Stimulated activated naive B cell treated with anti-CD40 and anti-IgM and Interleukin-4, amounts not matched to agents 10 μg/mL and 1 μg/mL and 100 μg/mL, for 72 hours (primary cell): ENCODE measurements around the gene IGFBP5.

Experiments used
- ATAC-seq, 2 donors: fragments of 150-1000 bp; cut with Tn5 transposase; replicated peaks; 2 replicates each; pipeline ENCODE4 v1.10.0; 2021; ENCODE audit warnings: moderate library complexity in 1 of 2
- DNase-seq: peaks from one replicate; pipeline ENCODE4 v3.0.0; 2021
- H3K27ac Mint-ChIP-seq: one replicate; pipeline ENCODE4 v1.8.0; 2022; ENCODE audit warnings: mild to moderate bottlenecking, mixed read lengths
- H3K27me3 Mint-ChIP-seq, 2 donors: one replicate each; pipeline ENCODE4 v1.8.0; 2022; ENCODE audit warnings: mixed read lengths in 2 of 2
- H3K36me3 Mint-ChIP-seq, 2 donors: one replicate each; pipeline ENCODE4 v1.8.0; 2022; ENCODE audit warnings: mixed read lengths in 2 of 2, mild to moderate bottlenecking in 1 of 2
- H3K4me1 Mint-ChIP-seq, 2 donors: one replicate each; pipeline ENCODE4 v1.8.0; 2022; ENCODE audit warnings: mixed read lengths in 2 of 2, mild to moderate bottlenecking in 1 of 2
- H3K4me3 Mint-ChIP-seq, 2 donors: one replicate each; pipeline ENCODE4 v1.8.0; 2022; ENCODE audit warnings: mild to moderate bottlenecking in 2 of 2, mixed read lengths in 2 of 2, moderate library complexity in 1 of 2
- H3K9me3 Mint-ChIP-seq, 2 donors: one replicate each; pipeline ENCODE4 v1.8.0; 2022; ENCODE audit warnings: mixed read lengths in 2 of 2, mild to moderate bottlenecking in 1 of 2

The IGFBP5 gene

GRCh38 chr2:216688731-216689340, 6.5 kb downstream of the IGFBP5 start:
- no peak for ATAC-seq
- H3K4me3 Mint-ChIP-seq = no peak overlapping the region
- peaks cover 68 to 82% of the 10 kb centered on the region in 2 donors for H3K27me3 Mint-ChIP-seq
- H3K27ac Mint-ChIP-seq = no peak overlapping the region
- no peaks in the 10 kb centered on the region for H3K9me3 Mint-ChIP-seq
- peaks cover 17 to 22% of the 10 kb centered on the region in 2 donors for H3K4me1 Mint-ChIP-seq
- H3K36me3 Mint-ChIP-seq = no peaks in the 10 kb centered on the region
- DNase-seq = no peak

- H3K27me3 Mint-ChIP-seq = peaks cover 66 to 84% of the 10 kb centered on the region in 2 donors
- ATAC-seq = no peak
- no peak overlapping the region for H3K27ac Mint-ChIP-seq
- H3K9me3 Mint-ChIP-seq = no peaks in the 10 kb centered on the region
- no peak overlapping the region for H3K4me3 Mint-ChIP-seq
- DNase-seq = no peak
- no peaks in the 10 kb centered on the region for H3K36me3 Mint-ChIP-seq
- peaks cover 12 to 15% of the 10 kb centered on the region in 2 donors for H3K4me1 Mint-ChIP-seq
Observed at GRCh38 chr2:216687646-216688045, 7.7 kb downstream of the IGFBP5 start.

GRCh38 chr2:216687111-216687510, 8.2 kb downstream of the IGFBP5 start:
- no peak overlapping the region for H3K27ac Mint-ChIP-seq
- peaks cover 10 to 12% of the 10 kb centered on the region in 2 donors for H3K4me1 Mint-ChIP-seq
- peaks cover 66 to 83% of the 10 kb centered on the region in 2 donors for H3K27me3 Mint-ChIP-seq
- no peaks in the 10 kb centered on the region for H3K9me3 Mint-ChIP-seq
- DNase-seq (no peak), ATAC-seq (no peak)
- no peaks in the 10 kb centered on the region for H3K36me3 Mint-ChIP-seq
- no peak overlapping the region for H3K4me3 Mint-ChIP-seq

GRCh38 chr2:216685327-216685875, 9.9 kb downstream of the IGFBP5 start:
- H3K9me3 Mint-ChIP-seq = no peaks in the 10 kb centered on the region
- no peaks in the 10 kb centered on the region for H3K36me3 Mint-ChIP-seq
- H3K27me3 Mint-ChIP-seq = peaks cover 72 to 85% of the 10 kb centered on the region in 2 donors
- H3K27ac Mint-ChIP-seq = no peak overlapping the region
- H3K4me3 Mint-ChIP-seq = no peak overlapping the region
- ATAC-seq = no peak
- peaks cover 5 to 6% of the 10 kb centered on the region in 2 donors for H3K4me1 Mint-ChIP-seq
- no peak for DNase-seq

GRCh38 chr2:216683846-216684245, 11.5 kb downstream of the IGFBP5 start:
- Mint-ChIP-seq H3K27me3 (peaks cover 69 to 83% of the 10 kb centered on the region in 2 donors), H3K27ac (no peak overlapping the region), H3K36me3 (no peaks in the 10 kb centered on the region), H3K4me3 (no peak overlapping the region), H3K9me3 (no peaks in the 10 kb centered on the region), H3K4me1 (peaks cover 5 to 6% of the 10 kb centered on the region in 2 donors)
- ATAC-seq (no peak), DNase-seq (no peak)

GRCh38 chr2:216681683-216682082, 13.7 kb downstream of the IGFBP5 start:
- Mint-ChIP-seq H3K4me1 (peaks cover 4 to 6% of the 10 kb centered on the region in 2 donors), H3K36me3 (no peaks in the 10 kb centered on the region), H3K9me3 (no peaks in the 10 kb centered on the region), H3K27ac (no peak overlapping the region), H3K27me3 (peaks cover 56 to 74% of the 10 kb centered on the region in 2 donors), H3K4me3 (no peak overlapping the region)
- ATAC-seq = no peak
- DNase-seq = no peak

- ATAC-seq = no peak
- H3K27me3 Mint-ChIP-seq = peaks cover 53 to 77% of the 10 kb centered on the region in 2 donors
- H3K27ac Mint-ChIP-seq = no peak overlapping the region
Observed at GRCh38 chr2:216680951-216681629, 14.3 kb downstream of the IGFBP5 start.

GRCh38 chr2:216679658-216680024, 15.7 kb downstream of the IGFBP5 start:
- Mint-ChIP-seq H3K4me1 (peaks cover 4 to 6% of the 10 kb centered on the region in 2 donors), H3K27ac (no peak overlapping the region), H3K27me3 (peaks cover 51 to 76% of the 10 kb centered on the region in 2 donors), H3K36me3 (no peaks in the 10 kb centered on the region), H3K4me3 (no peak overlapping the region), H3K9me3 (no peaks in the 10 kb centered on the region)
- no peak for ATAC-seq
- DNase-seq = no peak

More at GRCh38 chr2:216680951-216681629, 14.3 kb downstream of the IGFBP5 start:
- Mint-ChIP-seq H3K9me3 (no peaks in the 10 kb centered on the region), H3K4me1 (peaks cover 4 to 6% of the 10 kb centered on the region in 2 donors), H3K36me3 (no peaks in the 10 kb centered on the region), H3K4me3 (no peak overlapping the region)
- no peak for DNase-seq

- Mint-ChIP-seq H3K4me1 (peaks cover 4 to 6% of the 10 kb centered on the region in 2 donors), H3K9me3 (no peaks in the 10 kb centered on the region), H3K36me3 (no peaks in the 10 kb centered on the region), H3K4me3 (no peak overlapping the region), H3K27me3 (peaks cover 49 to 73% of the 10 kb centered on the region in 2 donors), H3K27ac (no peak overlapping the region)
- DNase-seq (no peak), ATAC-seq (no peak)
Observed at GRCh38 chr2:216678813-216679657, 16.3 kb downstream of the IGFBP5 start.

- H3K36me3 Mint-ChIP-seq = no peaks in the 10 kb centered on the region
- no peak for ATAC-seq
- no peak for DNase-seq
- peaks cover 4 to 6% of the 10 kb centered on the region in 2 donors for H3K4me1 Mint-ChIP-seq
- no peak overlapping the region for H3K27ac Mint-ChIP-seq
- H3K27me3 Mint-ChIP-seq = peaks cover 50 to 64% of the 10 kb centered on the region in 2 donors
- H3K4me3 Mint-ChIP-seq = no peak overlapping the region
- H3K9me3 Mint-ChIP-seq = no peaks in the 10 kb centered on the region
Observed at GRCh38 chr2:216678098-216678465, 17.3 kb downstream of the IGFBP5 start.

GRCh38 chr2:216677439-216678097, 17.8 kb downstream of the IGFBP5 start:
- no peak for DNase-seq
- no peak for ATAC-seq
- Mint-ChIP-seq H3K27me3 (peaks cover 48 to 62% of the 10 kb centered on the region in 2 donors), H3K9me3 (no peaks in the 10 kb centered on the region), H3K4me3 (no peak overlapping the region), H3K27ac (no peak overlapping the region), H3K36me3 (no peaks in the 10 kb centered on the region), H3K4me1 (peaks cover 4 to 6% of the 10 kb centered on the region in 2 donors)

- peaks cover 39 to 58% of the 10 kb centered on the region in 2 donors for H3K27me3 Mint-ChIP-seq
- H3K27ac Mint-ChIP-seq = no peak overlapping the region
- H3K36me3 Mint-ChIP-seq = no peaks in the 10 kb centered on the region
- no peak for ATAC-seq
- H3K4me1 Mint-ChIP-seq = no peaks in the 10 kb centered on the region
- no peaks in the 10 kb centered on the region for H3K9me3 Mint-ChIP-seq
- H3K4me3 Mint-ChIP-seq = no peak overlapping the region
- no peak for DNase-seq
Observed at GRCh38 chr2:216676630-216677029, 18.7 kb downstream of the IGFBP5 start.

- Mint-ChIP-seq H3K4me1 (no peaks in the 10 kb centered on the region), H3K9me3 (no peaks in the 10 kb centered on the region), H3K27ac (no peak overlapping the region), H3K36me3 (no peaks in the 10 kb centered on the region), H3K27me3 (peaks cover 41 to 61% of the 10 kb centered on the region in 2 donors), H3K4me3 (no peak overlapping the region)
- DNase-seq (no peak), ATAC-seq (no peak)
Observed at GRCh38 chr2:216674376-216674775, 21.0 kb downstream of the IGFBP5 start.

- no peak overlapping the region for H3K27ac Mint-ChIP-seq
- no peak for ATAC-seq
- no peak overlapping the region for H3K4me3 Mint-ChIP-seq
- no peaks in the 10 kb centered on the region for H3K9me3 Mint-ChIP-seq
- peaks cover 44 to 61% of the 10 kb centered on the region in 2 donors for H3K27me3 Mint-ChIP-seq
- no peaks in the 10 kb centered on the region for H3K36me3 Mint-ChIP-seq
- H3K4me1 Mint-ChIP-seq = no peaks in the 10 kb centered on the region
- no peak for DNase-seq
Observed at GRCh38 chr2:216673609-216674008, 21.7 kb downstream of the IGFBP5 start.
